ENCODE results near the gene AGRP.

Gene AGRP

GRCh38 chr16:67464565-67464964, 18.8 kb downstream of the AGRP start:
- Histone ChIP-seq H3K4ac (ENCODE audit: low read length) (no peak overlapping the region), H2BK15ac (ENCODE audit: low read length) (no peak overlapping the region), H3K4me2 (ENCODE audit: insufficient read depth, low read length, poor library complexity, severe bottlenecking) (no peak overlapping the region), H3K36me3 (replicated peaks in 1 of 2; ENCODE audit: control insufficient read depth in 2 of 2, insufficient read depth in 2 of 2, low read length in 2 of 2) (peaks cover 0 to 4% of the 10 kb centered on the region in 2 donors), H2AK5ac (ENCODE audit: low read depth, low read length) (peak overlapping the region; percentile 47), H2BK5ac (ENCODE audit: low read length) (no peak overlapping the region), H4K8ac (ENCODE audit: low read depth, low read length) (no peak overlapping the region), H3K23ac (ENCODE audit: low read depth, low read length, poor library complexity) (no peak overlapping the region), H3K4me3 (ENCODE audit: low read length in 2 of 2) (no peak overlapping the region), H4K91ac (ENCODE audit: low read depth, low read length, poor library complexity) (no peak overlapping the region), H3K9ac (ENCODE audit: low read depth, low read length, poor library complexity) (no peak overlapping the region), H3K9me3 (replicated peaks in 1 of 2; ENCODE audit: control insufficient read depth in 2 of 2, insufficient read depth in 1 of 2, low read depth in 1 of 2, low read length in 2 of 2) (no peaks in the 10 kb centered on the region), H3K27me3 (ENCODE audit: control insufficient read depth in 3 of 3, insufficient read depth in 3 of 3, low read depth in 1 of 3, low read length in 3 of 3) (no peaks in the 10 kb centered on the region), H2BK120ac (ENCODE audit: low read depth, low read length) (no peak overlapping the region), H2BK12ac (ENCODE audit: low read length) (no peak overlapping the region), H3K79me1 (ENCODE audit: low read depth, low read length) (peaks cover 3% of the 10 kb centered on the region), H3K27ac (replicated peaks; ENCODE audit: low read length) (no peak overlapping the region), H3K18ac (ENCODE audit: low read length) (no peak overlapping the region), H3K4me1 (ENCODE audit: control insufficient read depth in 2 of 2, insufficient read depth in 1 of 2, low read depth in 1 of 2, low read length in 2 of 2) (peaks cover 4 to 5% of the 10 kb centered on the region in 2 donors), H3K14ac (ENCODE audit: low read length) (no peak overlapping the region), H2AFZ (ENCODE audit: low read length) (no peak overlapping the region)
- no peak for DNase-seq (ENCODE audit: low spot score)
- WGBS, 2 donors (ENCODE audit: extremely low coverage in 2 of 2, insufficient read length in 2 of 2, insufficient replicate concordance in 1 of 2), result no CpG with 5 or more reads among the region's 2 CpGs

GRCh38 chr16:67463691-67464090, 19.7 kb downstream of the AGRP start:
- H3K14ac ChIP-seq (ENCODE audit: low read length), result no peak overlapping the region

GRCh38 chr16:67463059-67463458, 20.3 kb downstream of the AGRP start:
- Histone ChIP-seq H3K9ac (ENCODE audit: low read depth, low read length, poor library complexity) (no peak overlapping the region), H3K27ac (replicated peaks; ENCODE audit: low read length) (no peak overlapping the region), H3K9me3 (replicated peaks in 1 of 2; ENCODE audit: control insufficient read depth in 2 of 2, insufficient read depth in 1 of 2, low read depth in 1 of 2, low read length in 2 of 2) (no peaks in the 10 kb centered on the region), H3K14ac (ENCODE audit: low read length) (no peak overlapping the region), H3K79me1 (ENCODE audit: low read depth, low read length) (peaks cover 6% of the 10 kb centered on the region), H3K18ac (ENCODE audit: low read length) (no peak overlapping the region), H3K4me3 (ENCODE audit: low read length in 2 of 2) (no peak overlapping the region), H3K27me3 (ENCODE audit: control insufficient read depth in 3 of 3, insufficient read depth in 3 of 3, low read depth in 1 of 3, low read length in 3 of 3) (no peaks in the 10 kb centered on the region), H2BK15ac (ENCODE audit: low read length) (no peak overlapping the region), H3K36me3 (replicated peaks in 1 of 2; ENCODE audit: control insufficient read depth in 2 of 2, insufficient read depth in 2 of 2, low read length in 2 of 2) (peaks cover 0 to 4% of the 10 kb centered on the region in 2 donors), H2AK5ac (ENCODE audit: low read depth, low read length) (no peak overlapping the region), H4K8ac (ENCODE audit: low read depth, low read length) (no peak overlapping the region), H3K4ac (ENCODE audit: low read length) (no peak overlapping the region), H3K4me2 (ENCODE audit: insufficient read depth, low read length, poor library complexity, severe bottlenecking) (no peak overlapping the region), H4K91ac (ENCODE audit: low read depth, low read length, poor library complexity) (no peak overlapping the region), H3K23ac (ENCODE audit: low read depth, low read length, poor library complexity) (no peak overlapping the region), H2BK12ac (ENCODE audit: low read length) (no peak overlapping the region), H2BK5ac (ENCODE audit: low read length) (no peak overlapping the region), H2BK120ac (ENCODE audit: low read depth, low read length) (no peak overlapping the region), H3K4me1 (ENCODE audit: control insufficient read depth in 2 of 2, insufficient read depth in 1 of 2, low read depth in 1 of 2, low read length in 2 of 2) (peaks cover 4 to 5% of the 10 kb centered on the region in 2 donors), H2AFZ (ENCODE audit: low read length) (no peak overlapping the region)
- no CpG with 5 or more reads among the region's 5 CpGs for WGBS, 2 donors (ENCODE audit: extremely low coverage in 2 of 2, insufficient read length in 2 of 2, insufficient replicate concordance in 1 of 2)
- no peak for DNase-seq (ENCODE audit: low spot score)

More at GRCh38 chr16:67463691-67464090, 19.7 kb downstream of the AGRP start:
- Histone ChIP-seq H2BK15ac (ENCODE audit: low read length) (no peak overlapping the region), H3K9ac (ENCODE audit: low read depth, low read length, poor library complexity) (no peak overlapping the region), H3K9me3 (replicated peaks in 1 of 2; ENCODE audit: control insufficient read depth in 2 of 2, insufficient read depth in 1 of 2, low read depth in 1 of 2, low read length in 2 of 2) (no peaks in the 10 kb centered on the region), H3K36me3 (replicated peaks in 1 of 2; ENCODE audit: control insufficient read depth in 2 of 2, insufficient read depth in 2 of 2, low read length in 2 of 2) (peaks cover 0 to 4% of the 10 kb centered on the region in 2 donors), H3K4me1 (ENCODE audit: control insufficient read depth in 2 of 2, insufficient read depth in 1 of 2, low read depth in 1 of 2, low read length in 2 of 2) (peaks cover 4 to 5% of the 10 kb centered on the region in 2 donors), H2BK120ac (ENCODE audit: low read depth, low read length) (no peak overlapping the region), H2AK5ac (ENCODE audit: low read depth, low read length) (no peak overlapping the region), H4K8ac (ENCODE audit: low read depth, low read length) (no peak overlapping the region), H3K27me3 (ENCODE audit: control insufficient read depth in 3 of 3, insufficient read depth in 3 of 3, low read depth in 1 of 3, low read length in 3 of 3) (no peaks in the 10 kb centered on the region), H2AFZ (ENCODE audit: low read length) (no peak overlapping the region), H2BK12ac (ENCODE audit: low read length) (no peak overlapping the region), H3K4ac (ENCODE audit: low read length) (no peak overlapping the region), H4K91ac (ENCODE audit: low read depth, low read length, poor library complexity) (no peak overlapping the region), H3K27ac (replicated peaks; ENCODE audit: low read length) (no peak overlapping the region), H3K4me3 (ENCODE audit: low read length in 2 of 2) (no peak overlapping the region), H3K79me1 (ENCODE audit: low read depth, low read length) (peaks cover 6% of the 10 kb centered on the region), H3K4me2 (ENCODE audit: insufficient read depth, low read length, poor library complexity, severe bottlenecking) (no peak overlapping the region), H3K23ac (ENCODE audit: low read depth, low read length, poor library complexity) (no peak overlapping the region), H2BK5ac (ENCODE audit: low read length) (no peak overlapping the region), H3K18ac (ENCODE audit: low read length) (no peak overlapping the region)
- DNase-seq (ENCODE audit: low spot score), result no peak
- WGBS, 2 donors (ENCODE audit: extremely low coverage in 2 of 2, insufficient read length in 2 of 2, insufficient replicate concordance in 1 of 2), result no CpG with 5 or more reads among the region's 4 CpGs

- no peak for DNase-seq (ENCODE audit: low spot score)
- H2AK5ac ChIP-seq (ENCODE audit: low read depth, low read length), result no peak overlapping the region
- no peak overlapping the region for H3K27ac ChIP-seq (replicated peaks; ENCODE audit: low read length)
Observed at GRCh38 chr16:67462279-67462655, 21.1 kb downstream of the AGRP start.

More at GRCh38 chr16:67462279-67462655, 21.1 kb downstream of the AGRP start:
- Histone ChIP-seq H3K18ac (ENCODE audit: low read length) (no peak overlapping the region), H2BK12ac (ENCODE audit: low read length) (no peak overlapping the region), H3K4me2 (ENCODE audit: insufficient read depth, low read length, poor library complexity, severe bottlenecking) (no peak overlapping the region), H3K9me3 (replicated peaks in 1 of 2; ENCODE audit: control insufficient read depth in 2 of 2, insufficient read depth in 1 of 2, low read depth in 1 of 2, low read length in 2 of 2) (no peaks in the 10 kb centered on the region), H4K91ac (ENCODE audit: low read depth, low read length, poor library complexity) (no peak overlapping the region), H3K36me3 (replicated peaks in 1 of 2; ENCODE audit: control insufficient read depth in 2 of 2, insufficient read depth in 2 of 2, low read length in 2 of 2) (peaks cover 0 to 4% of the 10 kb centered on the region in 2 donors), H3K4me3 (ENCODE audit: low read length in 2 of 2) (no peak overlapping the region), H2BK120ac (ENCODE audit: low read depth, low read length) (no peak overlapping the region), H3K79me1 (ENCODE audit: low read depth, low read length) (peaks cover 6% of the 10 kb centered on the region), H3K4me1 (ENCODE audit: control insufficient read depth in 2 of 2, insufficient read depth in 1 of 2, low read depth in 1 of 2, low read length in 2 of 2) (peaks cover 4 to 5% of the 10 kb centered on the region in 2 donors), H2BK5ac (ENCODE audit: low read length) (no peak overlapping the region), H3K27me3 (ENCODE audit: control insufficient read depth in 3 of 3, insufficient read depth in 3 of 3, low read depth in 1 of 3, low read length in 3 of 3) (no peaks in the 10 kb centered on the region), H3K9ac (ENCODE audit: low read depth, low read length, poor library complexity) (peak overlapping the region; percentile 25), H3K23ac (ENCODE audit: low read depth, low read length, poor library complexity) (no peak overlapping the region), H4K8ac (ENCODE audit: low read depth, low read length) (no peak overlapping the region), H2AFZ (ENCODE audit: low read length) (no peak overlapping the region), H3K14ac (ENCODE audit: low read length) (no peak overlapping the region), H2BK15ac (ENCODE audit: low read length) (no peak overlapping the region), H3K4ac (ENCODE audit: low read length) (no peak overlapping the region)
- no CpG with 5 or more reads among the region's 5 CpGs for WGBS, 2 donors (ENCODE audit: extremely low coverage in 2 of 2, insufficient read length in 2 of 2, insufficient replicate concordance in 1 of 2)
